Stomach (tissue), 4 donors: ENCODE results near the gene PIEZO2.

Experiments used
- CTCF ChIP-seq, 7 experiments: fragments of 450-650 bp in 4 of 7; fragments of 200-600 bp in 3 of 7; sonication (generic) in 3 of 7; IDR thresholded peaks; one replicate each; pipeline ENCODE4 v1.5.1; 2016 to 2019; ENCODE audit warnings: antibody characterized with exemption in 7 of 7, control low read depth in 2 of 7, mild to moderate bottlenecking in 1 of 7
- POLR2A ChIP-seq, 4 donors: fragments of 450-650 bp; IDR thresholded peaks; one replicate each; pipeline ENCODE4 v1.6.1; 2016; ENCODE audit warnings: antibody characterized with exemption in 4 of 4, control low read depth in 2 of 4, mild to moderate bottlenecking in 1 of 4, moderate library complexity in 1 of 4

GRCh38 chr18:11108947-11109346 is 40.4 kb downstream of the PIEZO2 start:
- TF ChIP-seq POLR2A (IDR thresholded peaks at IDR 0.05): no peak
- TF ChIP-seq CTCF (IDR thresholded peaks at IDR 0.05): no peak
